LNCAP (cell line): ENCODE results near the gene AUH.

Experiments
- TF ChIP-seq, protein P1 (sequence below): fragments of 450-650 bp; IDR thresholded peaks from 2 replicates; pipeline ENCODE4 v1.5.1; 2017; ENCODE audit warnings: mild to moderate bottlenecking

AUH gene

DNA sequence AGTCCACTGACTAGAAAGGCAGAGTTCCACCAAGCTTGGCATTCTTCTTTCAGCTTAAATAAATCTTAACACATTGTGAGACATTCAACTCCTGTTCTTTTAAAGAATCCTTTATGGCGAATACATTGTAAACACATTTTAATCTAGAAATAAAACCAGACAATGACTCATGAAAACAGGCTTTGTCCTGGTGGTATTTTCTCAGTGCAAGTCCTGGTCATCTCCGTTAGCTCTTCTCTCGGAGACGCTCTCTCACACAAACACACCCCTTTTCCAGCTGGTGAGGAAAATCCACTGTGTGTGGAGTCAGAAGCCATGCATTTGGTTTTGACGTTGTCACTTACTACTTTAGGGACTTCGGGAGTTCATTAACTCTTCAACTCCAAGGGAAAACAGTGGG, 140.4 kb downstream of the AUH start:
- TF ChIP-seq, protein P1, sequence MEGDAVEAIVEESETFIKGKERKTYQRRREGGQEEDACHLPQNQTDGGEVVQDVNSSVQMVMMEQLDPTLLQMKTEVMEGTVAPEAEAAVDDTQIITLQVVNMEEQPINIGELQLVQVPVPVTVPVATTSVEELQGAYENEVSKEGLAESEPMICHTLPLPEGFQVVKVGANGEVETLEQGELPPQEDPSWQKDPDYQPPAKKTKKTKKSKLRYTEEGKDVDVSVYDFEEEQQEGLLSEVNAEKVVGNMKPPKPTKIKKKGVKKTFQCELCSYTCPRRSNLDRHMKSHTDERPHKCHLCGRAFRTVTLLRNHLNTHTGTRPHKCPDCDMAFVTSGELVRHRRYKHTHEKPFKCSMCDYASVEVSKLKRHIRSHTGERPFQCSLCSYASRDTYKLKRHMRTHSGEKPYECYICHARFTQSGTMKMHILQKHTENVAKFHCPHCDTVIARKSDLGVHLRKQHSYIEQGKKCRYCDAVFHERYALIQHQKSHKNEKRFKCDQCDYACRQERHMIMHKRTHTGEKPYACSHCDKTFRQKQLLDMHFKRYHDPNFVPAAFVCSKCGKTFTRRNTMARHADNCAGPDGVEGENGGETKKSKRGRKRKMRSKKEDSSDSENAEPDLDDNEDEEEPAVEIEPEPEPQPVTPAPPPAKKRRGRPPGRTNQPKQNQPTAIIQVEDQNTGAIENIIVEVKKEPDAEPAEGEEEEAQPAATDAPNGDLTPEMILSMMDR, result no peak

DNA sequence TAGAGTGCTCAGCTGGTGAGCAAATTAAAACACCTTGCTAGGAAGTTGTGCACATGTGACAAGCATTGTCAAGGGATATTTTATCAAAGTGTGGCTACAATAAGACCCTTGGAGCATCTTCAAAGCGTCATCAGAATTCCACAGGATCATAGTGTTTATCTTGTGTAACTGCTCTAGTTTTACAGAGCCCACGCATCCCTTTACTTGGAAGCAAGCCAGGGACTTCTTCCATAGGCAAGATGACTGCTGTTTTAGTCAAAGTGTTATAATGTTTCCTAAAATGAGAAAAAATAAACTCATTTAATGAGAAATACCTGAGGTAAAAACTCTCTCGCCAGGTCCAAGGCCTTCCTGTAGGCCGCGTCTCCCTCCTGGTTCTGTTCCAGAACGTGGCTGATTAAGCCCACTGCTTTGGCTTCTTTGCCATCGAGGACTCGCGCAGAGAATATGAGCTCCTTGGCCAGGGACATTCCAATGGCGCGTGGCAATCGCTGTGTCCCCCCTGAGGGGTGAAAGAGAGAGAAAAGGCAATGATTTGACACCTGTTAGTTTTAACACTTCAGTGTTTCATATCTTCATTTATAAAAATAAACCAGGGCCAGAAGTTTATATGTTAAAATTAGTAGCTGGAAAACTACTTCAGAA, 141.1 kb downstream of the AUH start:
- TF ChIP-seq, protein P1, result no peak

DNA sequence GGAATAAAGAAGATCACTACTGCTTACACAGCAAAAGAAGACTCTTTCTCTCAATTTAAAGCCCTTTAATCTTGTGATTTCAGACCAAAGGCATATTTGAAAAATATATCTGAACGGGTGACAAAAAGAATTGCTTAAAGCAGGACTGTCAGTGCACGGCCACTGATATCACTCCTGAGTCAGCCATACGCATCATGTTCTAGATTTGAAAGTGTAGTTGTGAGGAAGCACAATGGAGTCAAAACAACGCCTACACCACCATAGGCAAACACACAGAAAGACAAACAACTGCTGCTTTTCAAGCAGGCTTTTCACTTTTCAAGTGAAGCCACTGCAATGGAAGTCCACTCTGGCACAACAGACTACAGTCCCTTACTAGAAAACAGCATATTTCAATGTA, 141.7 kb downstream of the AUH start:
- TF ChIP-seq, protein P1, result no peak

DNA sequence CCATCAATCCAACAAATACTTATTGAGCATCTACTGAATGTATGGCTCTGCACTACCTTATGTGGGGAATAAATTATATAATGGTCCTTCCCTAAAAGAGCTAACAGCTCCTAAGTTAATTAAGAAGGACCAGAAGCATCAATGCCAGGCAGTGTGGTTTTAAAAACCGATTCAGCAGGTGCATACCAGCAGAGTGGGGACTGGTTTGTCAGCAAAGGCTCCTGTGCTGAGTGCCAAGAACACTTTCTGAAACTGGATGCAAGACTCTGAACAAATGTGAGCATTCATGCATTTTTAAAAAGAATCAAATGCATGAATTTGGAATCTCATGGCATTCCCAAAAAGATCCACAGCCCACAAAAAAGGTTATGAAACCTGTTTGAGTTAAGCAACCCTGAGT, 142.2 kb downstream of the AUH start:
- TF ChIP-seq, protein P1, result no peak

DNA sequence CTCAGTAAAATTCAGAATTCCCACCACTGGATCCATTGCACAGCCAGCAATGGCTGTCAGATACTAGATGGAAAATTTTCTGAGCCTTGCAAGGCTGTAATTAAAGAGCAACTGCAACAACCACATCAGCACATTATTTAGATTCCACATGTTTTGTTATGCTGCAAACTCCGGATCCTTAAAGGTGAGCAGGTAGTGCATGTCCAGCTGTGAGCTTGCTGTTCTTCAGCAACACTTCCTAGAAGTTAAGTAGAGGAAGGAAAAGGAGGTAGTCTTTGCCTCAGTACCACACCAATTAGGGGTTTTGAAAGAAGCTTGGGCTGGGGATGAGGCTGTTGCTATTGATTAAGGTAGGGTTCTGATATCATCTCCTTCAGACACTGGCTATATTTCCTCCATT, 144.3 kb downstream of the AUH start:
- TF ChIP-seq, protein P1, result no peak

DNA sequence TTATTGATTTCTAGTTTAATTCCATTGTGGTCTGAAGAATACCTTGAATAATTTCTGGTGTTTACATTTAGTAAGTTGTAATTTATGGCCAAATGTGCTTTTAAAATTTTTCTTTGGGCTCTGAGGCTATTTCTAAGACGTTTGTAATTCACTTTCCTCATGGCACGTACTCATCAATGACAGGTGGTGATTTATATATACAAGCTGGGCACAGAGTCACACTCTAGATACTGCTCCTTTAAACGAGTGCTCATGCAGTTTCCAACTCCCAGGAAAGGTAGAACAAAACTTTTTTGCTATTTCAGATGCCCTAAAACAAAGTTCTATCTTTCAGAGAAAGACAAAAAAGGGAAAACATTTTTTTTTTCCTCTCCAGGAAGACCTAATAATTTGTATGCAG, 146.9 kb downstream of the AUH start:
- TF ChIP-seq, protein P1, result no peak

DNA sequence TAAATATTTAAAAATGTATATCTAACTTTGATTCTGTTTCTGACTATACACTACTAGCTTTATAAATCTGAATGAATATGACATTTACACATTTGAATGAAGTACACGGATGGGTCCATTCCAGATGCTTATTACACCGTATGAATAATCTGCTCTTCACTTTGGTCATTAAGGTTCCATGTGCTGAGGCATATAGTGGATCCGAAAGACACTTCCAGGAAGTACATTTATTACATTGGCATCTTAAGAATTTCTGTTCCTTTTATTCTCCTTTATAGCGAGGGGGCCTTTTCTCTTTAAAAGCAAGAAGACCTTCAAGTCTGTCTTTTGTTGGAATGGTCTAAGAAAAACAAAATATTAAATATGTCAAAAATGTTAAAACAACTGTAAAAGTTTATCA, 147.6 kb downstream of the AUH start:
- TF ChIP-seq, protein P1, result no peak
